ENCODE data around the gene LMTK3. TPM values are rescaled to one million over a fixed set of nuclear protein-coding genes. Genes with fewer than 3 reads are reported as not detected.
A peak's percentile ranks its signal among the peaks of the same experiment; 100 is the strongest.

The LMTK3 gene
- total and polyA plus RNA-seq, 9 of the 15 experiments (the other 6 are each of a cell fraction or from before 2014, with no cell fraction given) = 0.35 to 12.3 (median 2.0) TPM; not detected in 2

DNA sequence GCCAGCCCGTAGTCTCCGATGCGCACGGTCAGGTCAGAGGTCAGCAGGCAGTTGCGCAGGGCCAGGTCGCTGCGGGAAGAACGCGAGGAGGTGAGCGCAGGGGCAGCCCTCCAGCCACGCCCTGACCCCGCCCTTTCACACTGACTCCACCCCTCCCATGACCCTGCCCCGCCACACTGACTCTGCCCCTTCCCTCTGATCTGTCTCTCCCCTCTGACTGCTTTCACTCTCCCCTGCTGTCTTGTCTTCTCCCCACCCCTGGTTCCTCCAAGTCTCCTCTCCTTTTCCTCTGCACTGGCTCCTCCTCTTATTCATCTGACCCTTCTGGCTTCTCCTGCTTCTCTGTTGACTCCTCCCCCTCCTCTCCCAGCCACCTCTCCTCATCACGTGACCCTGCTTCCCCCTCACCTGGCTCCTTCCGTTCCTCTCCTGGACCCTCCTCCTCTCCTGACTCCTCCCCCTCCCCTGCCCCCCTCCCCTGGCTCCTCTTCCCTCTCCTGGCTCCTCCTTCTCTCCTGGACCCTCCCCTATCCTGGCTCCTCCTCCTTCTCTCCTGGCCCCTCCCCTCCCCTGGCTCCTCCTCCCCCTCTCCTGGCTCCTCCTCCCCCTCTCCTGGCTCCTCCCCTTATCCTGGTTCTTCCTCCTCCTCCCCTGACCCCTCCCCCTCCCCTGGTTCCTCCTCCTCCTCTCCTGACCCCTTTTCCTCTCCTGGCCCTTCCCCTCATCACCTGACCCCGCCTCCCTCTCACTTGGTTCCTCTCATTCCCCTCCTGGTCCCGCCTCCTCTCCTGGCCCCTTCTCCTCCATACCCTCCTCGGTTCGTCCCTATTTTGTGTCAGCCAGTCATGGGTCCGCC lies 9.9 kb downstream of the LMTK3 start (continued):
- no peak for TF ChIP-seq PCBP1 (IDR thresholded peaks at IDR 0.05; ENCODE audit: low read depth, low read length, poor library complexity, severe bottlenecking)
- TF ChIP-seq SMARCE1 (IDR thresholded peaks at IDR 0.05) = peak; percentile 88
- TF ChIP-seq, protein P1, sequence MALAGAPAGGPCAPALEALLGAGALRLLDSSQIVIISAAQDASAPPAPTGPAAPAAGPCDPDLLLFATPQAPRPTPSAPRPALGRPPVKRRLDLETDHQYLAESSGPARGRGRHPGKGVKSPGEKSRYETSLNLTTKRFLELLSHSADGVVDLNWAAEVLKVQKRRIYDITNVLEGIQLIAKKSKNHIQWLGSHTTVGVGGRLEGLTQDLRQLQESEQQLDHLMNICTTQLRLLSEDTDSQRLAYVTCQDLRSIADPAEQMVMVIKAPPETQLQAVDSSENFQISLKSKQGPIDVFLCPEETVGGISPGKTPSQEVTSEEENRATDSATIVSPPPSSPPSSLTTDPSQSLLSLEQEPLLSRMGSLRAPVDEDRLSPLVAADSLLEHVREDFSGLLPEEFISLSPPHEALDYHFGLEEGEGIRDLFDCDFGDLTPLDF (CRISPR knock-in tag; IDR thresholded peaks at IDR 0.05) = no peak
- TF ChIP-seq, protein P2, sequence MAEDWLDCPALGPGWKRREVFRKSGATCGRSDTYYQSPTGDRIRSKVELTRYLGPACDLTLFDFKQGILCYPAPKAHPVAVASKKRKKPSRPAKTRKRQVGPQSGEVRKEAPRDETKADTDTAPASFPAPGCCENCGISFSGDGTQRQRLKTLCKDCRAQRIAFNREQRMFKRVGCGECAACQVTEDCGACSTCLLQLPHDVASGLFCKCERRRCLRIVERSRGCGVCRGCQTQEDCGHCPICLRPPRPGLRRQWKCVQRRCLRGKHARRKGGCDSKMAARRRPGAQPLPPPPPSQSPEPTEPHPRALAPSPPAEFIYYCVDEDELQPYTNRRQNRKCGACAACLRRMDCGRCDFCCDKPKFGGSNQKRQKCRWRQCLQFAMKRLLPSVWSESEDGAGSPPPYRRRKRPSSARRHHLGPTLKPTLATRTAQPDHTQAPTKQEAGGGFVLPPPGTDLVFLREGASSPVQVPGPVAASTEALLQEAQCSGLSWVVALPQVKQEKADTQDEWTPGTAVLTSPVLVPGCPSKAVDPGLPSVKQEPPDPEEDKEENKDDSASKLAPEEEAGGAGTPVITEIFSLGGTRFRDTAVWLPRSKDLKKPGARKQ (CRISPR knock-in tag; IDR thresholded peaks at IDR 0.05) = no peak
- TF ChIP-seq ZSCAN32 (CRISPR knock-in tag; IDR thresholded peaks at IDR 0.05) = no peak
- TF ChIP-seq, protein P3, sequence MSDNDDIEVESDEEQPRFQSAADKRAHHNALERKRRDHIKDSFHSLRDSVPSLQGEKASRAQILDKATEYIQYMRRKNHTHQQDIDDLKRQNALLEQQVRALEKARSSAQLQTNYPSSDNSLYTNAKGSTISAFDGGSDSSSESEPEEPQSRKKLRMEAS (CRISPR knock-in tag; IDR thresholded peaks at IDR 0.05) = no peak; the same call in 1 of the 2 replicates
- peak; percentile 48; the same call in 1 of the 2 replicates for TF ChIP-seq ZBTB7A (IDR thresholded peaks at IDR 0.05; ENCODE audit: borderline replicate concordance, control insufficient read depth, low read depth, low read length)
- TF ChIP-seq, protein P4, sequence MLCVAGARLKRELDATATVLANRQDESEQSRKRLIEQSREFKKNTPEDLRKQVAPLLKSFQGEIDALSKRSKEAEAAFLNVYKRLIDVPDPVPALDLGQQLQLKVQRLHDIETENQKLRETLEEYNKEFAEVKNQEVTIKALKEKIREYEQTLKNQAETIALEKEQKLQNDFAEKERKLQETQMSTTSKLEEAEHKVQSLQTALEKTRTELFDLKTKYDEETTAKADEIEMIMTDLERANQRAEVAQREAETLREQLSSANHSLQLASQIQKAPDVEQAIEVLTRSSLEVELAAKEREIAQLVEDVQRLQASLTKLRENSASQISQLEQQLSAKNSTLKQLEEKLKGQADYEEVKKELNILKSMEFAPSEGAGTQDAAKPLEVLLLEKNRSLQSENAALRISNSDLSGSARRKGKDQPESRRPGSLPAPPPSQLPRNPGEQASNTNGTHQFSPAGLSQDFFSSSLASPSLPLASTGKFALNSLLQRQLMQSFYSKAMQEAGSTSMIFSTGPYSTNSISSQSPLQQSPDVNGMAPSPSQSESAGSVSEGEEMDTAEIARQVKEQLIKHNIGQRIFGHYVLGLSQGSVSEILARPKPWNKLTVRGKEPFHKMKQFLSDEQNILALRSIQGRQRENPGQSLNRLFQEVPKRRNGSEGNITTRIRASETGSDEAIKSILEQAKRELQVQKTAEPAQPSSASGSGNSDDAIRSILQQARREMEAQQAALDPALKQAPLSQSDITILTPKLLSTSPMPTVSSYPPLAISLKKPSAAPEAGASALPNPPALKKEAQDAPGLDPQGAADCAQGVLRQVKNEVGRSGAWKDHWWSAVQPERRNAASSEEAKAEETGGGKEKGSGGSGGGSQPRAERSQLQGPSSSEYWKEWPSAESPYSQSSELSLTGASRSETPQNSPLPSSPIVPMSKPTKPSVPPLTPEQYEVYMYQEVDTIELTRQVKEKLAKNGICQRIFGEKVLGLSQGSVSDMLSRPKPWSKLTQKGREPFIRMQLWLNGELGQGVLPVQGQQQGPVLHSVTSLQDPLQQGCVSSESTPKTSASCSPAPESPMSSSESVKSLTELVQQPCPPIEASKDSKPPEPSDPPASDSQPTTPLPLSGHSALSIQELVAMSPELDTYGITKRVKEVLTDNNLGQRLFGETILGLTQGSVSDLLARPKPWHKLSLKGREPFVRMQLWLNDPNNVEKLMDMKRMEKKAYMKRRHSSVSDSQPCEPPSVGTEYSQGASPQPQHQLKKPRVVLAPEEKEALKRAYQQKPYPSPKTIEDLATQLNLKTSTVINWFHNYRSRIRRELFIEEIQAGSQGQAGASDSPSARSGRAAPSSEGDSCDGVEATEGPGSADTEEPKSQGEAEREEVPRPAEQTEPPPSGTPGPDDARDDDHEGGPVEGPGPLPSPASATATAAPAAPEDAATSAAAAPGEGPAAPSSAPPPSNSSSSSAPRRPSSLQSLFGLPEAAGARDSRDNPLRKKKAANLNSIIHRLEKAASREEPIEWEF (CRISPR knock-in tag; IDR thresholded peaks at IDR 0.05) = no peak
- no peak for TF ChIP-seq BACH1 (tag; IDR thresholded peaks at IDR 0.05)
- TF ChIP-seq CHD4 (IDR thresholded peaks at IDR 0.05; ENCODE audit: insufficient read depth, insufficient replicate concordance, low read depth, low read length, poor library complexity, severe bottlenecking) = no peak
- TF ChIP-seq RNF2 (IDR thresholded peaks at IDR 0.05) = peak; percentile 23; the same call in 1 of the 2 replicates
- TF ChIP-seq TEAD2 (tag; IDR thresholded peaks at IDR 0.05) = no peak
- no peak for TF ChIP-seq CBX8 (IDR thresholded peaks at IDR 0.05; ENCODE audit: borderline replicate concordance, extremely low read depth, low read depth, low read length, poor library complexity, severe bottlenecking)
- peak; percentile 30 for TF ChIP-seq ETV1 (tag; conservative IDR thresholded peaks at IDR 0.05; ENCODE audit: low read depth)
- no peak for TF ChIP-seq ZNF41 (CRISPR knock-in tag; conservative IDR thresholded peaks at IDR 0.05)
- TF ChIP-seq ZC3H11A (IDR thresholded peaks at IDR 0.05; ENCODE audit: low read depth, low read length) = no peak
